GM12878 (cell line): ENCODE data around the gene LSM12.
"Not testable (repeated sequence)": the region's sequence is repeated elsewhere in the genome, so short reads cannot be mapped to it uniquely, and the experiment has no call there.

Source experiments
- BMI1 ChIP-seq: fragments of 450-650 bp; IDR thresholded peaks from 2 replicates; pipeline ENCODE4 v1.6.1; 2016; ENCODE audit warnings: mild to moderate bottlenecking, moderate library complexity, borderline replicate concordance
- CBFB ChIP-seq: IDR thresholded peaks from 2 replicates; pipeline ENCODE4 v1.6.1; 2016; ENCODE audit warnings: antibody characterized with exemption, low read depth
- CTCF ChIP-seq, 3 experiments: IDR thresholded peaks in 2 of 3; conservative IDR thresholded peaks in 1 of 3; 2 replicates each; pipeline ENCODE4 v1.5.1; 2011; ENCODE audit warnings: low read depth in 3 of 3, low read length in 3 of 3, mild to moderate bottlenecking in 3 of 3, control low read depth in 2 of 3, moderate library complexity in 2 of 3, inconsistent platforms in 1 of 3, mixed read lengths in 1 of 3; ENCODE audit not compliant: control insufficient read depth in 2 of 3, insufficient read depth in 1 of 3; ENCODE audit errors: extremely low read depth in 1 of 3
- POLR2A ChIP-seq: IDR thresholded peaks from 2 replicates; pipeline ENCODE4 v1.6.1; 2011; ENCODE audit warnings: low read depth, mild to moderate bottlenecking, low read length

- TF ChIP-seq CBFB; BMI1; POLR2A; CTCF (IDR thresholded peaks at IDR 0.05 in 2 of 3, conservative IDR thresholded peaks at IDR 0.05 in 1 of 3; ENCODE audit: control insufficient read depth in 2 of 3, extremely low read depth in 1 of 3, insufficient read depth in 1 of 3, low read depth in 3 of 3, low read length in 3 of 3): not testable (repeated sequence)
Observed at GRCh38 chr17:44101858-44102257, 35.4 kb upstream of the LSM12 start.
